DMS 273 treated with DMSO at 0.1 percent for 48 hours (cell line): ENCODE measurements around the gene GALNT9.

Experiments
- DNase-seq: peaks from one replicate; lab custom pipeline; 2025; lab: John Stamatoyannopoulos, UW

The GALNT9 gene

GRCh38 chr12:132344181-132344580, 14.8 kb upstream of the GALNT9 start:
- no peak for DNase-seq

DNA sequence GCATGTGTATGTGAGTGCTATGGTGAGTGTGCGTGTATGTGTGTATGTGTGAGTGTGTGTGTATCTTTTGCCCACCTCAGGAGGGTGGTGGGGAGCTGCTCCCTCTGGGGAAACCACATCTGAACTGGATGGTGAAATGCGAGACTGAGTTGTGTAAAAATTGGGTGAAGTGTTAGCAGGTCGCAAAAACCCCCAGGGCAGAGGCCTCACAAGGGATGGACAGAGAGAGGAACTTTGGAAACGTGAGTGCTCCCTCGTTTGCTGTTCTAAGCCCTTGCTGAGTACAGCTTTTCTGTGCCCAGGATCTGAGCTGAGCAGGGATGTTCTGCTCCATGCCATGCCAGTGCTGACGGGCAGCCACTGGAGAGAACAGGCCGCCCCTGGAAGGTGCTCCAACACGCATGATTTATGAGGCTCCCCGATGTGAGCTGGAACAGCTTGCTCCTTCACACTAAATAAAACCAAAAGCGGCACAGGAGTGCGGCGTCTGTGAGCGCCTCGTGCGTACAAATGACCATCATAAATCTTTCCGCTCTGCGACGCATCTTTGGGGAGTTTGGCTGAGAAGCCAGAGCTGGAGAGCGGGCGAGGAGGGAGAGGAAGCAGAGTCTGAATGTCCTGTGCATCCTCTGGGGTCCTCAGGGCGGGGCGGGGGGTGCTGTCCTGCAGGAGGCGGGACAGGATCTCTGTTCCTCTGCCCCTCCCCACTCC, 14.1 kb upstream of the GALNT9 start:
- DNase-seq: no peak

GRCh38 chr12:132342251-132343227, 13.2 kb upstream of the GALNT9 start:
- no peak for DNase-seq

DNA sequence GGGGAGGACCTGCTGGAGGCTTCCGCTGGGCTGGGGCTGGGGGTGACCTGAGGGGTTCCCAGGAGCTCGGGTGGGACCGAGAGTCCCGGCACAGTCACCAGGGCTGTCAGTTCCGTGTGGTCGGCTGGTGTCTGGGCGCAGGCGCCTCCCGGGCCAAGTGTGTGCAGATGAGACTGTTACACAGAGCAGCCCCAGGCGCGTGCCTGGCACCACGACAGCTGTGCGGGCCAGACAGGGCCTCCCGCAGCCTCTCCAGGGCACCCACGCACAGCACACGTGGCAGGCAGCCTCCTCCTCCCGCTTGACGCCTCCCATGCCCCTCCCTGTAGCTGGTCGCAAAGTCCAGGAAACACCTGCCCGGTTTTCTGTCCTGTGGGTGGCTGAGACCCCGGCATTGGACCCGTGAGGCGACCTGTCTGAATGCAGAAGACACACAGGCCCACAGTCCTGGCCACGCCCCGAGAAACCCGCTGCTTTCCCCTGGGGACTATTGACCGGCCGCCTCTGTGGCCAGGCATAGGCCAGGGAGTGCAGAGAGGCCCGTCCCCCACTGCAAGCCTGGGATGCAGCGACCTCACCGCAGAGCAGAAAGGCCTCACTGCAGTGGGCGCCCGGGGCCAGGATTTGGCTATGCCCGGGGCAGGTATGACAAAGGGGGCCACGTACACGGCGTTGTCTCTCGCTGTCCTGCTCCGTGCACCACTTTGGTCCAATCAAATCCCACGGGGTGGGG, 12.1 kb upstream of the GALNT9 start:
- no peak for DNase-seq

GRCh38 chr12:132340266-132341035, 11.1 kb upstream of the GALNT9 start:
- DNase-seq: no peak

GRCh38 chr12:132339856-132340255, 10.5 kb upstream of the GALNT9 start:
- DNase-seq: no peak

- no peak for DNase-seq
Measured at GRCh38 chr12:132338781-132339180, 9.4 kb upstream of the GALNT9 start.

DNA sequence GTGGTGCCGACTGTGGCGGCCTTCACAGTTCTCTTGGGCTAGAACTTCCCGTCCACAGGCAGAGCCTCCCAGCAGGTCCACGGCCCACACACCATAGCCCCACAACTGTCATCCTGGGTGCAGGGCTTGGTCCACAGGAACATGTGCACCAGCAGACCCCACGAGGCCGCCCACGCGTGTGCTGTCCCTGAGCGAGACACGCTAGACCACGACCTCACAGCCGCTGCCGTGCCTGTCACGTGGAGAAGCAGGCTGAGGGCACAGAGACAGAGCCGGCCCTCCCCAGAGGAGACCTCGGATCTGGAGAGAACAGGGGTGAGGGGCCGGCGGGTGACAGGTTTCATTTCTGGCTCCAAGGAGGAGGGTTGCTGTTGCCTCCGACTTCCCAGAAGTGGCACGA, 8.9 kb upstream of the GALNT9 start:
- no peak for DNase-seq

DNA sequence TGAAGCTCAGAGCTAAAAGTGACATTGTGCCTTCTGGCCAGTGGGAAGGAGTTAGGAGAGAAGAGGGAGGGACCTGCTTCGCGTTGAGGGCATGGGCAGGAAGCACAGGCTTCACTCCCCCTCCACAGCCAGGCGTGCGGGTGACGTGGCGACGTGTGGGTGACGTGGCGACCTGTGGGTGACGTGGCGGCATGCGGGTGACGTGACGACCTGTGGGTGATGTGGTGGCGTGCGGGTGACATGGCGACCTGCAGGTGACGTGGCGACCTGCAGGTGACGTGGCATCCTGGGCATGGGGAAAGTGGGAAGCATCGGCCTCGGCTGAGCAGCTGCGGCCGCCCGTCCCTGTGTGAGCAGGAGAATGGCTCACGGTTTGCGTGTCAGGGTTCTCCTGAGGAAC, 8.2 kb upstream of the GALNT9 start:
- DNase-seq: no peak

GRCh38 chr12:132336451-132337413, 7.3 kb upstream of the GALNT9 start:
- DNase-seq: no peak

DNA sequence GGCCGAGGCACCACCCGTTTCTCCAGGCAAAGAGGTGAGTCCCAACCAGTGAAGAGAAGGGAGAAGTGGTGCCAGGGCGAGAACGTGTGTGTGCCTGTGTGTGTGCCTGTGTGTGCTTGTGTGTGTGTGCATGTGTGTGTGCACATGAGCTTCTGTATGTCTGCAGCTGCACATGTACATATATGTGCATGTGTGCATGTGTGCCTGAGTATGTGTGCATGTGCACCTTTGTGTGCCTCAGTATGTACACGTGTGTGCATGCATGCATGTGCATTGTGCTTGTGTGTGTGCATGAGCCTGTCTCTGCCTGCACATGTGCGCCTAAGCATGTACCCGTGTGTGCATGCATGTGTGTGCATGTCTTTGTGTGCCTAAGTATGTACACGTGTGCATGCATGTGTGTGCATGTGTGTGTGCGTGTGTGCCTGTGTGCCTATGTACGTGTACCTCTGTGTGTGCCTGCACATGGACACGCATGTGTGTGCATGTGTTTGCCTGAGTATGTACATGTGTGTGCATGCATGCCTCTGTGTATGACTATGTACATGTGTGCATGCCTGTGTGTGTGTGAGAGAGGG, 5.9 kb upstream of the GALNT9 start:
- DNase-seq: no peak

GRCh38 chr12:132333766-132334165, 4.4 kb upstream of the GALNT9 start:
- no peak for DNase-seq

GRCh38 chr12:132333273-132333672, 3.9 kb upstream of the GALNT9 start:
- no peak for DNase-seq

DNA sequence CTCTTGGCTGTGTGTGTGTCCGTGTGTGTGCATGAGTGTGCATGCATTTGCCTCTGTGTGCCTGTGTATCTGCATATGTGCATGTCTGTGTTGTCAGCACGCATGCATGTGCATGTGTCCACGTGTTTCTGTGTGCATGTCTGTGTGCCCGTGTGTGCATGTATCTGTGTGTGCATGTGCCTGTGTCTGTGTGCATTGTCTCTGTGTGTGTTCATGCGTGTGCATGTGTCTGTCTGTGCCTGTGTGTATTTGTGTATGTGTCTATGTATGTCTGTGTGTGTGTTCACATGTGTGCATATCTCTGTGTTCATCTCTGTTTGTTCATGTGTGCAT, 1.1 kb upstream of the GALNT9 start:
- no peak for DNase-seq

GRCh38 chr12:132329720-132330548, 545 bp upstream of the GALNT9 start:
- no peak for DNase-seq

- DNase-seq: no peak
Measured at GRCh38 chr12:132328282-132329029, 933 bp downstream of the GALNT9 start.

DNA sequence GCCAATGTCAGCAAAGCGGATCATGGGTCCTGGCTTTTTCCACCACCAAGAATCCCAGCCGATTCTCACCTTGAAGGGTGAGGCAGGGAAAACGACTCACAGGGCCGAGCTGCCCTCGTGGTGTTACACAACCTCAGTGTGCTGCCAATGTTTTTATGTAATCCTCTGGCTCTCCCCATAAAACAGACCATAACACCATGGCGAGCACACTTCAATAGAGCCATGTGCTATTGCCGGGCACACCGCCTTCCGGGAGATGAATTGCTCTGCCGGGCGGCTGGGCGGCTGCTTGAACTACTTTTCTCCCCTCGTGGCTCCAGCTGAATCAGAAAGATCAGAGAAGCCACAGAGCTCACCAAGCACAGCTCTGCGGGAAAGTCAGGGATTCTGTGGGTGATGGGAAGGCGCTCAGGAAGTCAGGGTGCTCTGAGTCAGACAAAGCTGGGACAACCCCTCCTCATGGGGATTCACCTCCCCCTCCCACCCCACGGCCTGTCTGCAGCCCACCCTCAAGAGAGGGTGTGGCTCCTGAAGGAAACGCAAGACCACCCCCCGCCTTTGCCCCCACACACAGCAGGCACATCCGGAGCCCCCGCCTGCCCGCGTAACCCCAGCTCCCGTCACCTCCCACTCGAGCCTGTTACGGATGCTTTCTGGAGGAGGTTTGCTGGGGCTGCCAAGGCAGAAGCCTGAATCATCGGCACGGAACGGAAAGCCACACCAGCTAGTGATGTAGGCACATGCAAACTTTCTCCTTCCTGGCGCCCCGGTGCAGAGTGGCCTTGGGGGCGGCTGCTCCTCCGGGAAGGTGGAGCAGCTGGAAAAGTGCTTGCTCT, 1.8 kb downstream of the GALNT9 start:
- no peak for DNase-seq

DNA sequence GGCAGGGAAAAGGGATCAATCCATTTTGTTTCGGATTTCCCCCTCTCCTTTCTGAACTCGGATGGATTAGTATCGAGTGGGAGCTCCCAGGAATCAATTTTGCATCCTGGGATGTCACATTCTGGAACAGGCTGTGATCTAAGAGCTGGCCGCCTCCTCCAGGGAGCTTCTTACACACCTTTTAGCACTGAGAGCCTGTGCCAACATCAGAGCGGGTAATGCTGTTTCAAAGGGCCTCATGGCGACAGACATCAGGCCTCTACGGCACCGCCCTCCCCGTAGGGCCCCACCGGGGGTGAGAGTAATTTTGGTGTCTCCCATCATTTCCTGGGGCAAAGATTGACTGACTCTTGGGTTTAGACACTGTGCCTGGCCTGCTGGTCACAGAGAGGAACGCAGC, 2.7 kb downstream of the GALNT9 start:
- no peak for DNase-seq
